ENCODE data around the gene GORASP2.

DNA sequence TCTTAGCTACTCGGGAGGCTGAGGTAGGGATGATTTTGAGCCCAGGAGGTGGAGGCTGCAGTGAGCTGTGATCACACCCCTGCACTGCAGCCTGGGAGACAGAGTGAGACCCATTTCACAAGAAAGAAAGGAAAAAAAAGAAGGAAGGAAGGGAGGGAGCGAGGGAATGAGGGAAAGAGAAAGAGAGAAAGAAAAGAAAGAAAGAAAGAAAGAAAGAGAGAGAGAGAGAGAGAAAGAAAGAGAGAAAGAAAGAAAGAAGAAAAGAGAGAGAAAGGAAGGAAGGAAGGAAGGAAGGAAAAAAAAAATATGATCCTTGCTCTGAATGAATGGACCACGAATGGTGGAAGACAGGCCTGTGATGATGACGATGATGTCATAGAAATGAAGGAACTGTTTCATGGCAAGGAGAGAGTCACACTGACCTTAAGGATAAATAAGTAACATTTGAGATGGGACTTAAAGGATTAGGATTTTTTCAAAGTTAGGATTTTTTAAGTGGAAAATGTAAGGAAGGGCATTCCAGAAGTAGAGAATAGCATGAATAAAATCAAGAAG, 2.2 kb upstream of the GORASP2 start:
- TF ChIP-seq, protein P1, sequence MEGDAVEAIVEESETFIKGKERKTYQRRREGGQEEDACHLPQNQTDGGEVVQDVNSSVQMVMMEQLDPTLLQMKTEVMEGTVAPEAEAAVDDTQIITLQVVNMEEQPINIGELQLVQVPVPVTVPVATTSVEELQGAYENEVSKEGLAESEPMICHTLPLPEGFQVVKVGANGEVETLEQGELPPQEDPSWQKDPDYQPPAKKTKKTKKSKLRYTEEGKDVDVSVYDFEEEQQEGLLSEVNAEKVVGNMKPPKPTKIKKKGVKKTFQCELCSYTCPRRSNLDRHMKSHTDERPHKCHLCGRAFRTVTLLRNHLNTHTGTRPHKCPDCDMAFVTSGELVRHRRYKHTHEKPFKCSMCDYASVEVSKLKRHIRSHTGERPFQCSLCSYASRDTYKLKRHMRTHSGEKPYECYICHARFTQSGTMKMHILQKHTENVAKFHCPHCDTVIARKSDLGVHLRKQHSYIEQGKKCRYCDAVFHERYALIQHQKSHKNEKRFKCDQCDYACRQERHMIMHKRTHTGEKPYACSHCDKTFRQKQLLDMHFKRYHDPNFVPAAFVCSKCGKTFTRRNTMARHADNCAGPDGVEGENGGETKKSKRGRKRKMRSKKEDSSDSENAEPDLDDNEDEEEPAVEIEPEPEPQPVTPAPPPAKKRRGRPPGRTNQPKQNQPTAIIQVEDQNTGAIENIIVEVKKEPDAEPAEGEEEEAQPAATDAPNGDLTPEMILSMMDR (IDR thresholded peaks at IDR 0.05) = no peak
- no peak for TF ChIP-seq EZH2 (IDR thresholded peaks at IDR 0.05)

All from neural progenitor cell (in vitro differentiated cells).